D341Med (cell line): ENCODE results near the gene MTMR12.

Source experiments
- DNase-seq: peaks from one replicate; pipeline ENCODE4 v3.0.0; 2012; ENCODE audit warnings: low spot score

Gene MTMR12

DNA sequence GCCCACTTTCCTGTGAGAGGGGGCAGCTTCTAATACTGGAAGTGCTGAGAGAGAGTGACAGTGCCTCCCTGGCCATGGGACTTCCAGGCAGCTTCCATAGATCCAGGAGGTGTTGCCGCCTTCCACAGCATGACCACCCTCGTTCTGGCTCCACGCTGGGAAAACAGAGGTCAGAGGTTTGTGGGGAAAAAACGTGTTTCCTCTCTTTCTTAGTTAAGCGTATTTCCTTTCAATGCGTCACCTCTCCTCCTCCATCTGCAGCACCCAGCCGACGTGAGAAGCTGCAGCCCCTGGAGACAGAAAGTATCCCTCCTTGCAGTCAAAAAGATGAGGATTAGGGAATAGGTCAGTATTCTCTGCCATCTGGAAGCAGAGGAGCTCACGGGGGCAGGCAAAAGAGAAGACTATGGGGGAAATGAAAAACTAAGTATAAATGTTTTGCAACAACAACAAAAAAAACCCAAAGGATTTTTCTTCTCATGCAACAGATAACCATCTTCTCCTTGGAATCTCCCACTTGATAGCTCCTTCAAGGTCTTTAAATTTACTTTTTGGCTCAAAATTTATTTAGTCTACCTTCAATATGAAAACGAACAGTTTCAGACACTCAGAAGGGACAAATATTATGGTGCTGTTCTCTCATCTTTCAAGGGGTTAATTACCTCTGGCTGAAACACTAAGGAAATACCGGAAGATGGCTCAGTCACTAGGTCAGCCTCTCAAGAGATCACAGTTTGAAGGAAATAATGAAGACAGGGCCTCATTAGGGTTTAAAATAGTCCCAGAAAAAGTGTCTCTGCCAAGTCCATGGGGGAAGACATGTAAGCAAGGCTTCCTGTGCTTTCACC lies 38.0 kb downstream of the MTMR12 start:
- DNase-seq, result peak; percentile 59

DNA sequence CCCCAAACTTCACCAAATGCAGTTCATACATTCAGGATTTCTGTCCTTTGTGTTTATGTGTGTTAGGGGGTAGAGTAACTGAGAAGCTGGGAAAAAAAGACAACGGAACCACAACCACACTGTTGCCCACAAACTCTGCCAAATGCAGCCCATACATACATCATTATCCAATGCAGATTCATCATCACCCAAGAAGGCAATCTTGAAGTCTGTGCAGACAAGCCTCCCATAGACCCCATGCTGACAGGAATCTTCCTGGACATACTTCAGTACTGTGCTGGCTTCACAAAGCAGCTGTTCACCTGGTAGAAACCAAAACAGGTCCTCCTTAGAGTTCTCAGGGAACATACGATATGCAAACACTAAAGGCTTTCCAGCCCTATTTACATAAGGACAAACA lies 38.9 kb downstream of the MTMR12 start:
- no peak for DNase-seq

DNA sequence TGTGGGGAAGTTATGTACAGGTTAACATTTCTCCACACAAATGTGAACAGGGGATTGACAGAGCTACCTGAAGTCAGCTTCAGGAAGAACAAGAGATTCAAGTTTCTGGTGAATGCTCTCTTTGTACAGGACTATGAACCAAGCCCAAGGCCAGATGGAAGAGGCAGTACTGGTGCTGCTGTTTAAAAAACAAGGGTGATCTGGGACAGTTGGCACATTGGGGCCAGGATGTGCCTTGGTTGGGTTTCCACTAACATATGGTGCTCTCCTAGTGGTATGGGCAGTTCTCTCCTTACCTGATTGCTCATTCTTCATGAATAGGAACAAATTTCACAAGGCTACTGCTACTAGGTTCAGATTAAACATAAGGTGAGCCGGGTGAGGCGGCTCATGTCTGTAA lies 40.0 kb downstream of the MTMR12 start:
- DNase-seq, result no peak

DNA sequence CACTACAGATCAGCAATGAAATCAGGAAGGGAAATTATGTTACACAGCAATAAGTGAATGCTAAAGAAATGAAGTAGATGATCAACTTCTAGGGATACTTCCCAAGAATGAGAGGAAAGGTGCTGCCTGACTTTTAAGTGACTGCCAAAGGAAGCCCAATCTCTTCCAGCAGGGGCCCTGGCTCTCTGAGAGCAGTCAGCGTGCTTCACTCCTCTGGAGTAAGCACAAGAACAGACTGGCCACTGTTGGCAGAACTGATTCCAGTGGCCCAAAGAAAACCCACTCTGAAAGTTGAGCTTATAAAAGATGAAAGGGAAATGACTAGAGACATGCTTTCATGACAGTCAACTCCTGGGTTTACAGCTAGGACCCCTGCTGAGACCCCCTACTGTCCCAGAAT lies 41.8 kb downstream of the MTMR12 start:
- DNase-seq, result no peak

DNA sequence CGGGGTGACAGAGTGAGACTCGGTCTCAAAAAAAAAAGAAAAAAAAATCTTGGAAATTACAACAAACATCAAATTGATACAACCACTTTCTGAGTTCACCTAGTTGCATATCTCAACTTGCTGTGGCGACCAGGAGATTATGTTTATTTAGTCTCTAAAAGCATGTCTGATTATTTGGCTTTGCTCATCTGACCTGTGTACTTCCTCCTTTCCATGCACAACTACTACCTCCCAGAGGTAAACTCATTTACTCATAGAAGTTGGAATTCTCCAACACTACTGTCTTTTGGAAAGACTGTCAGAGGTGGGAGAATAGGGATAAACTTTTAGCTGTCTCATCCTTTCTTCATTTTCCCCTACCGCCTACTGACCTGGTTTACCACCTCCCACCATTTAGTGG lies 42.6 kb downstream of the MTMR12 start:
- no peak for DNase-seq

DNA sequence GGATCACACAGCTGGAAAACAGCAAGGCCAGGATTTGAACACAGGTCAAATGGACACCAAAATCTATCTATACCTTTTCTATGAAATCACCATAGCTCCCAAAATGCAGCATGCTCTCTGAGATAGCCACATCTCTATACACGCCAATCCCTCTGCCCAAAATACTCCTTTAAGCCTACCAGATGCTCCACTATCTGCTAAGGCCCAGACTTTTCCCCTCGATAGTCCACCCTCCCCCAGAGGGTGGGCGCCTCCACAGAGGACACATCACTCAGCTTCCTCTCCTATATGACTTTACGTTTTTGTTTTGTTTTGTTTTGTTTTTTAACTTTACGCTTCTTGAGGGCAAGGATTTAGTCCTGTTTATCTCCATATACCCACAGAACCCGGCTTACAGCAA lies 46.8 kb downstream of the MTMR12 start:
- peak; percentile 41 for DNase-seq

DNA sequence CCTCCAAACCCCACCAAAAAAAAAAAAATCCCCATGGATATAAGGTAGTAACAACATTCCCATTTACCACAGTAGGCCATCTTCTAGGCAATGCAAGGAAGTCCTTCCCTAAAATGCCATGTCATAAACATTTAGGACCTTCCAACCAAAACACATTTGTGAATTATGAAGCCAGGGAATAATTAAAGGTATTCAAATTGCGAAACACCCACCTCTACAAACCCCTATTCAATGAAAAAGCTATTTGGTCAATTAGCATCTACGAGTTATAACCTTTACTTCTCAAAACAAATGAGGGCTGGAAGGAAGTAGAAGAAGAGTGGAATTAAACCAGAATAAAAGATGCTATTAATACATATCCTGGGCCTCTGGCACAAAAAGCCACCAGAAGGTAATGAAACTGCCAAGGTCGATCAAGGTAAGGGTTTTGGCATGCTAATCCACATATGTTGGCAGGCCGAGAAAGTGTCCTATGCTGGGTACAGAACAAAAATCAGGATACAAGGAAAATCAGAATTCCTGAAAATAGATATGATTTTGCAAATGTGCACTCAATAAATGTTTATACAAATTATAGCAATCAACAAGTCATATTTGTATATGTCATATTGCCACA lies 47.7 kb downstream of the MTMR12 start:
- no peak for DNase-seq

DNA sequence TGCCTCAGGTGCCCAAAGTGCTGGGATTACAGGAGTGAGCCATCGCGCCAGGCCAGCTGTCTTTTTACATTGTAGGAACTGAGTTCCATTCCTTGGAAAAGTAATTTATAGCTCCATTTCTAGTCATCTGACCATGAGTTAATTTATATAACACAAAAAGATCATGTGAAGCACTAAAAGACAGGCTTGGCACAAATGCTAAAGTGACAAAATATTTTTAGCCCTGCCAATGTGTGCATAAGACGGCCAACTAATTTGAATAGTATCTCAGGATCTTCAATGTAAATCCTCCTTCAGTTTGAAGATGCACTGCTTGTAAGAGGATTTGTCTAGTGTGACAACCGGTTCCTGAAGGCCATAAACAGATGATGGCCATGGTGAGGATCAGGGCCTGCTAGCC lies 49.1 kb downstream of the MTMR12 start:
- no peak for DNase-seq

DNA sequence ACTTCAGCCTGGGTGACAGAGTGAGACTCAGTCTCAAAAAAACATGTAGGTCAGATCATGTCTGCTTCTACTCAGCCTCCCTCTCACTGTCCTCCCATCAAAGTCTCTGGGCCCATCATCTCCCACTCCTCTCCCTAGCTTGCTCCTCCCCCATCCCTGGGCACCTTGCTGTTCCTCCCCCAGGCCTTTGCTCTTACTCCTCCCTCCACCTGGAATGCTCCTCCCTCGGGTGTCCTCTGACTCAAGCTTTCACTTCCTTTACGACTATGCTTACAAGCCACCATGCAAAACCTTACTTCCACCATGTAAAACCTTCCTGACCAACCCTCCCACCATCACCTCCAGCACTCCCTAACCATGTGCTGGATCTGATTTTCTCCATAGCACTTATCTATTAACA lies 51.5 kb downstream of the MTMR12 start:
- no peak for DNase-seq

DNA sequence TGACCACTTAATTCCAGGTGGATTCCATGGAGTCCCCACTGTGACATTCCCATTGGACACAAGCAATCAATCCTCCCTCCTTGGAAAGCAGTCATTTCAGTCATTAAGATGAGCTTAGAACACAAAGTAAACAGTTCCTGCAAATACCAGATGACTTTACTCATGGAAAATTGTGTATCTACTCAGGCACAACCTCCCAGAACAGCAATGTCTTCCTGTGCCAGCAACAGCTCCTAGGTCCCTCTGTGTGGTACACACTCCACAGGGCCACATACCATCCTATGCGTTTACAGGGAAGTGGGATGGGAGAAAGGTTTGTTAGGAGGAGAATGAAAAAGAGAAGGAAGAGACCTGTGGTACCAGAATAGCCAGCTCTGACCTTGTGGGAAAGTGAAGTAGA lies 53.7 kb downstream of the MTMR12 start:
- no peak for DNase-seq

DNA sequence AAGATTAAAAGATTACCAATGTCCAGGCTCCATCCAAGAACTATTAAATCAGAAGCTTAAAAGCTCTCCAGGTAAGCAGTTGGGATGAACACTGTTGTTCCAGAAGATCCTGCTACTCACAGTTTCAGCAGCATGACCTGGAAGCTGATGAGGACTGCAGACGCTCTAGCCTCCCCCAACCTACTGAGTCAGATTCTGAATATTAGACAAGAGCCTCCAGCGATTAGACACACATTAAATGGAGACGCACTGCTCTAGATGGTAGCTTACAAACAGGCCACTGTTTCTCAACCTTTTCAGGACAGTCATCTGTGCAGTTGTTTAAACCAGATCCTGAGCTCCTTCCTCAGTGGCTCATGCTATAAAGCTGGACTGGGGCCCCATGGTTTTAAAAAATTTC lies 54.3 kb downstream of the MTMR12 start:
- DNase-seq, result peak; percentile 35

DNA sequence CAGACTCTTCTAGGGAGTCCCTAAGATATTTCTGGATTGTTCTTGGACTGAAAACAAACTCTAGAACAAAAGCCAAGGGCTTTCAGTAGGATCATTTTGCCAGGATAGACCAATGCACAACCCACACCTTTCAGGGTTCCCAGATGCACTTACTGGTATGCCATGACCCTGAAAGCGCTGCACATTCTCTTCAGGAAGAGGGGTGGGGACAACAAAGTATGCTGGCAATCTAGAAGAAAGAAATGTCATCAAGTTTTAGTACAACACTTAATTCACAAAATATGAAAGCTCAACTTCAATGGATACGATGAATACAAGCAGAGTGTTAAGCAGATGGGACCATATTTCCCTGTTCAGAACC lies 57.2 kb downstream of the MTMR12 start:
- DNase-seq, result no peak

DNA sequence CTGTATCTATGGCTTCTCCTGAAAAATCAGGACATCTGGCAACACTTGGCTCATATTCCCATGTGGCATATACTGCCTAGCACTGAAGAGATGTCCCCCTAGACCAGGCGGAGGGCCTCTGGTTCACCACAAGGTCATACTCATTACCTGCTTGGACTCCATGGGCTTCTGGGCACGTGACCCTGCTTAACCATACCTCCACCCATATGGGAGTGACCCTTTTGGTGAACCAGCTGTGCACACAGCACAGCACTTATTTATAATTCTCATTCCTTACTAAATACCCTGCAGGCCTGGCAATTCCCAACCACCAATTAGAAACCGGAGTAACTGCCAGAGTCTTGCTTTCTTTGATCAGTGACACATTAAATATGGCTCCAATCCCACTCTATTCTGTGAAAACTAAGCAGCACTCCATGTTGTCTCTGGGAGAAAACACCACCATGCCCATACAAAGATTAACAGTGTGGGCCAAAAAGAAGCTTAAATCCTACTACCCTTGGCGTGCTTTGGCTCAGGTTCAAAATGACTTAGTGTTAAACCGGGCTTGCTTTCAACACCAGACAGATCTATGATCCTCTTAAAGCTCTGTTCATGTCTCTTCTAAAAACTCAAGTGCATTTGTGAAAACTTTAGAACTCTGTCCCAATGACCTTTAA lies 57.7 kb downstream of the MTMR12 start:
- DNase-seq, result peak; percentile 70

DNA sequence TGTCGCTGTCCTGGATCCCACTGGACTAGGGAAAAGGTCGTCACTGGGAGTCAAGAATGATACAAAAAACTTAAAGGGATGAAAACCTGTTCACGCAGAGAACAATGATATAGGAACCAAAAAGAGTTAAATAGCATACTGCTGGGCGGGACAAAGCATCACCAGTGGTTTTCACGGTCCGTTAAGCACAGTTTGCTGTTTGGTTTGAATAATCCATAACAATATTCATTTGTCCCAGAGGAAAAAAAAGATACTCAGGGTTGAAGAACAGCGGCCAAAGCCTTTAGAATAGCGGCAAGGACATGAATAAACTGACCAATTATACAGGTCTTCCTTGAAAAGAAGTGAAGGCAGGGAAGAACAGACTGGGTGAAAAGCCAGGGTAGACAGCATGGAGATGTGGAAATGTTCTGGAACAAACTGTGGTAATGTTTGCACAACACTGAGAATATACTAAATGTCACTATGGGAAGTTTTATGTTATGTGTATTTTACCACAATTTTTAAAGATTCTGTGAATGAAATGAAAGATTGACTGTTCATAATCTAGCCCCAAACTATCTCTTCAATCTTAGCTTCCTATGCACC lies 60.8 kb downstream of the MTMR12 start:
- DNase-seq, result no peak

DNA sequence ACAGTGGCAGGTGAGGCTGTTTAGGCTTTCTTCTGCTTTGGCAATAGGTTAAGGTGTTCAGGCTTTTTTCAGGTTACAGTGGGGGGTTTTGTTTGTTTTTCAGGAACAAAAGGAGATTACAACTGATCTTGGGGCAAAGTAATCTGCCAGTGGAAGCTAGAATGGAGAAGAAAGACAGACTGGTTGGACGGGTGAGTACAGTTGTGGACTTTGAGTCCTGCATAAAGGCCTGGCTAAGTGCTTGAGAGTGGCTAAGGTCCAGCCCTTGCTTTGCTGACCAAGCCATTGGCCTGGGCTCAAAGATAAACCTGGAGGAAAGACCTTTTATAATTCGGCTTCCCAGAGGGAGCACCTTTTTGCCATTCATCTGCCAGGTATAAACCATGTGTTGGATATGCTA lies 63.1 kb downstream of the MTMR12 start:
- DNase-seq, result no peak

DNA sequence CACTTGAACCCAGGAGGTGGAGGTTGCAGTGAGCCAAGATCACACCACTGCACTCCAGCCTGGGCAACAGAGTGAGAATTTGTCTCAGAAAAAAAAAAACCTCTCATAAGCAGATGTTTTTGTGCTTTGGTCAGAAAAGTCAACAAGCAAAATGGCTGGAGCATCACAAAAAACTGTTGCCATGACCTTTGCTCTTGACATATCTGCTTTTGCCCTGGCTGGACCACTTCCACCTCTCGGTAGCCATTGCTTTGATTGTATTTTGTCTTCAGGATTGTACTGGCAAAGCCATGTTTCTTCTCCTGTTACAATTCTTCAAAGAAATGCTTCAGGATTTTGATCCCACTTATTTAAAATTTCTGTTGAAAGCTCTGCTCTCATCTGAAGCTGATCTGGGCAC lies 67.0 kb downstream of the MTMR12 start:
- DNase-seq, result no peak

DNA sequence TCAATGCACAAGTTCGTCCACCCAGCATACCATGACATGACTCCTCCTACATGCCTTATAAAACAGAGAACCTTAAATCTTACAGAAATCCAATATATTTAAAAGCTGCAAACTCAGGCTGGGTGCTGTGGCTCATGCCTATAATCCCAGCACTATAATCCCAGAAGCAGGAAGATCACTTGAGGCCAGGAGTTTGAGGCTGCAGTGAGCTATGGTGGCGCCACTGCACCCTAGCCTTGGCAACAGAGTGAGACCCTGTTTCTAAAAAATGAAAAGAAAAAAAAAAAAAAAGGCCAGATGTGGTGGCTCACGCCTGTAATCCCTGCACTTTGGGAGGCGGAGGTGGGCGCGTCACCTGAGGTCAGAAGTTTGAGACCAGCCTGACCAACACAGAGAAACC lies 68.7 kb downstream of the MTMR12 start:
- DNase-seq, result no peak

DNA sequence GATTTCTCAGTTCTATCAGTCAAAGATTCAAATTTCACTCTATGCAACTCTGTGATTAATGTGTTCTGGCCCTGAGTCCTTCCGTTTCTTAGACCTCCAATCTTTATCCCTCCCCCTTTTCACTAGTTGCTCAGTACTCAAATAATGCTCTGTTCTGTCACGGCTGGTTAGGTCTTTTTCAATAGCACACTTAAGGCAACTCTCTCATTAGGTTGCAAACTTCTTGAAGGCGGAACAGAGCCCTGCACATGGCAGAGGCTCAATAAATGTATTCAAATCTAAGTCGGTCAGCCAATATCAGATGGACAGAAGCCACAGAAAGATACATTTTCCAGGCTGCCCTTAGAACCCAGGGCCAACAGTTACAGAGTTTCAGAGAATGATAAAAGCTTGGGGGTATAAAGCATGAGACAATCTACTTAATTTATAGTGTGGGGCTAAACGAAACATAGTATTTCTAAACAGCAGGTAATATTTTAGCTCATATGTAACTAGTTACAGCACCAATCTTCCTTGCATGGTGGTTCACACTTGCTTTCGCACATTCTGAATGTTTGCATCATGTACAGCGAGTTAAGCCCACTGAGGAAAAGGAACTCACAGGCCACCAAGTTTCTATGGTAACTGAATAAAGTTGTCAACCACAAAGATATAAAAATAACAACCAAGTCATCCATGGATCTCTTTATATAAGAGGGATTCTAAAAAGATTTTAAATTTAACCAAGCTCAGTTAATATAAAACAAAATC lies 71.5 kb downstream of the MTMR12 start:
- no peak for DNase-seq

DNA sequence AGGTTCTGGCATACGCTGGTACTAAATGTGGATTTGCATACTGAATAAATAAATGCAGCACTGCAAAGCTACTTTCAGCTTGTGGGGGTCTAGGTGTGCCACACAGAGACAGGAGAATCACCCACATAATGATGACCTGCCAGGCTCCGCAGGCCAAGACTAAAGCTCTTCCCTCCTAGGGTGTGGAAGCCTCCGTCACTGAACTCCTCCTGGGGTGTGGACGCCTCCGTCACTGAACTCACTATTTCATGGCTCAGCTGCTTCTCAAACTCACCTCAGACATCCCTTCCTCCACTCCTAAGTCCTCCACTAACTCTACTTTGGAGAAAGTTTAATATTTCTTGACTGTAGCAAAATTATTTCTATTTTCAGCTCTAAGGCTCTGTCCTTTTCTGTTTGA lies 73.4 kb downstream of the MTMR12 start:
- no peak for DNase-seq

DNA sequence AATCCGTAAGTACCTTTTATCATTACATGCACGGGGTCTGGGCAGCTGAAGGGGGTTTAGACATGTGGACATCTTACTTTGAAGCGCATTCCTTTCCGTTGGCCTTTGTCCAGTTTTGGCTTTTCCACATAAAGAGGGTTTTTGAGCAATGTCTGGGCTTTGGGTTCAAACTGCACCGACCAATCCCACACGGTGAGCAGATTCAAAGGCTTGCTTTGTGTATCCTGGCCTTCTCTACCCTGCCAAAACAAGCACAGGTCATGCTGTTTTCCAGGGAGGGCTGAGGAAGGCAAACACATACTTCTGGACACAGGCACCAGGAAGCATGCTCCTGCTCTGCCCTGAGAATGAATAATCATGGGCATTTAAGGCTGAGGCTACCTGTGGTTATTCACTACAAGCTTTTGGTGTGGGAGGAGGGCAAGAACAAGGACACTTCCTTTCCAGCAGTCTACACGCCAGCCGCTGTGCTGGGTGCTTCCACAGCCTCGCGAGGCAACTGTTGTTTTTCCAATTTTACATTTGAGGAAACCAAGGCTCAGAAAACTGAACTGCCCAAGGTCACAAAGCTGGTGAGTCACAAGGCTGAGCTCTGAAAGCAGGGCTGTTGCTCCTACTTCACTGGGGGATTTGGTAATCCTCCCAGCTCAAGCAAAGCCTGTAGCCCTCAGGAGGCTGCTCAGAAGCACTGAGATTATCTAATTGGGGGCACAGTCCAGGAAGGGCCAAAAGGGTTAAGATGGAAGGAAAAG lies 78.9 kb downstream of the MTMR12 start:
- peak; percentile 67 for DNase-seq

DNA sequence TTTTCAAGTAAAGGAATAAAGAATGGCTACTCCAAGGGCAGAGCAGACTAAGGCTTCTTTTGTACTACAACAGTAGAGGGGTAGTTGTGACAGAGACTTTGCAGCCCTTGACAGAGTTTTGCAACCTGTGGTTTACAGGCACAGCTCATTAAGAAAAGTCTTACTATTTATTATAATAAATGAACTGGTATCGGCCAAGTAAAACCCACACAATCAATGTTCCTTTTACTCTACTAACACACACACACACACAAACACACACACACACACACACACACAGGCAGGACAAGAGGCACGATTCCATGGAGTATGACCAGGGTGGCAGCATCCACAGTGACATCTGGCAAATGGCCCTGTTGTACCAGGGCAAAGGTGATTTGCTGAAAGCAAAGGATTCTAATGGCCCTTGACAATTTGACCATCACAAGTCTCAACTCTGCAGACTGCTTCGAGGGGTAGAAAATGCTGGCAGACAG lies 79.5 kb downstream of the MTMR12 start:
- DNase-seq, result no peak
